Fibroblast of lung (primary cell): Measurements from ENCODE around the gene TNNI3K.

Experiments
- CTCF ChIP-seq, 2 donors: IDR thresholded peaks in 1 of 2; conservative IDR thresholded peaks in 1 of 2; 1 replicate in 1 of 2; 2 replicates in 1 of 2; pipeline ENCODE4 v1.5.1; 2011 to 2012; ENCODE audit warnings: low read length in 2 of 2, control low read depth in 1 of 2, inconsistent platforms in 1 of 2, low read depth in 1 of 2, mild to moderate bottlenecking in 1 of 2
- EZH2 ChIP-seq: IDR thresholded peaks from 2 replicates; pipeline ENCODE4 v1.5.1; 2012; ENCODE audit warnings: low read length, control low read depth, mild to moderate bottlenecking; ENCODE audit errors: missing control alignments

DNA sequence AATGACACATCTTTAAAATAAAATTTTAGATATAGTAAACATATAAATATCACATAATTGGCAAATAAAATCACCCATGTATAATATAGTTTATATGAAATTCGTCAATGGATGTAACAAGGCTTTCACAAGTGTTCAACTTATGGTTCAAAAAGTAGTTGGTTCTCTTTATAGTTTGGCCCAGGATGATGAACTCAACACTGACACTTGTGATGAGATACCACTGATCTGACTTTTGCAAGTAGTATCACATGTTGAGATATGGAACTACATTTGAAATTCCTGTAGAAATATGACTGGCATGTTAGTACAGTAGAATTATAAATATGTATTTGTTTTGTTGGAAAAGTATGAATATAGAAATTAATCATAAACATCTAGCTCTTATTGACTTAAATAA lies 1.8 kb downstream of the TNNI3K start:
- TF ChIP-seq CTCF (conservative IDR thresholded peaks at IDR 0.05 in 1 of 2, IDR thresholded peaks at IDR 0.05 in 1 of 2; ENCODE audit: low read depth in 1 of 2, low read length in 2 of 2), result no peak
- no peak for TF ChIP-seq EZH2
